ELF-1 (cell line): Measurements from ENCODE around the gene RICTOR.

Experiments used
- DNase-seq: peaks from one replicate; pipeline ENCODE4 v3.0.0-alpha.2; 2016; ENCODE audit warnings: low read depth, low spot score

Gene RICTOR

GRCh38 chr5:38940230-38940858 is 133.9 kb downstream of the RICTOR start:
- no peak for DNase-seq

GRCh38 chr5:38938973-38939372 is 135.2 kb downstream of the RICTOR start:
- DNase-seq = no peak

- DNase-seq = no peak
Observed at GRCh38 chr5:38938424-38938823, 135.8 kb downstream of the RICTOR start.

DNA sequence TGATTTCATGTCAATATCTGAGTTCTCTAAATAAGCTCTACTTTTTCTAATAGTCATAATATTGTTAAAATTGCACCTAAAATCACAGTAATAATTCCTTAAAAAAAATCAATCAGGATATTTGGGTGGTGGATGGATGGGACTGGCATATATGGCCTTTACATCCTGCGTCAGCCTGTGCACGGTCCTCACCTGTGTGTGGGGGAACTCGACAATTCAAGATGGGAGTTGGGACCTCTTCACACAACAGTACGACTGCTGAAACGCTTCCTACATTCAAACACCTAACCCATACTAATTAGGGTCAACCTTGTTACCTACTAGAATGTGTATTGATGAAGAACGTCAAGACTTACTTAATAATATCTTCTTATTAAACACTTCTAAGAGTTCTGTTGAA is 137.9 kb downstream of the RICTOR start:
- no peak for DNase-seq

- DNase-seq = no peak
Observed at GRCh38 chr5:38935437-38935836, 138.8 kb downstream of the RICTOR start.

- DNase-seq = no peak
Observed at GRCh38 chr5:38932854-38933408, 141.3 kb downstream of the RICTOR start.

- no peak for DNase-seq
Observed at GRCh38 chr5:38931731-38932130, 142.5 kb downstream of the RICTOR start.

DNA sequence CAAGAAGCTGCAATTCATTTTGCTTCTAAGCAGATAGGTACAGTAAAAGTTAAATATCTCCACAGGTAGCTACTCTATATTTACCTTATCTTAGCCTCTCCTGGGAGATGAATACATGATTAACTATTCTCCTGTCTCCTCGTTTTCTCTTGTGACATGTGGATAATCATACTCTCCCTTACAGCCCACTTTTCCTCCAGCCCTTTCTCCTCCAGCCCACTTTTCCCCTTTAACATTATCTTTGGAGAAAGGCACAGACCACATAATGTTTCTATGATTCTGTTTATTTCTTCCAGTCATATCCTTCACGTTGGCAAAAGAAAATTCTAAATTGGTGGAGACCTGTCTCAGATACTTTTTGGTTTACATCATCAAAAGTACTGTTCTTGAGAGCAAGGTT is 144.4 kb downstream of the RICTOR start:
- DNase-seq = no peak

- no peak for DNase-seq
Observed at GRCh38 chr5:38927470-38927869, 146.7 kb downstream of the RICTOR start.

DNA sequence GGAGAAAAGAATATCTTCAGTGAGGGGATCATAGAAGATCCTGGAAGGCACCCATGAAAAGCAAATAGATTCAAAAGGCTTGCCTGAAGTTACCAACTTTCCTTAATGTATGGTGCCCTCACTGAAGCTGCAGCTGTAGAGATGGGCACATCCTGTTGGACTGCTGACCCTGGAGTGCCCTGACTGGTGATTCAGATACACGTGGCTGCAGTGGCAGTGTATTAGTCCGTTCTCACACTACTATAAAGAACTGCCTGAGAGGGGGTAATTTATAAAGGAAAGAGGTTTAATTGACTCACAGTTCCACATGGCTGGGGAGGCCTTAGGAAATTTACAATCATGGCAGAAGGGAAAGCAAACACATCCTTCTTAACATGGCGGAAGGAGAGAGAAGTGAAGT is 148.1 kb downstream of the RICTOR start:
- no peak for DNase-seq

GRCh38 chr5:38925154-38925925 is 148.9 kb downstream of the RICTOR start:
- peak; percentile 19 for DNase-seq

GRCh38 chr5:38923661-38924451 is 150.3 kb downstream of the RICTOR start:
- no peak for DNase-seq

- peak; percentile 56 for DNase-seq
Observed at GRCh38 chr5:38922199-38922598, 152.0 kb downstream of the RICTOR start.

- peak; percentile 36 for DNase-seq
Observed at GRCh38 chr5:38921174-38921573, 153.0 kb downstream of the RICTOR start.

GRCh38 chr5:38916802-38917201 is 157.4 kb downstream of the RICTOR start:
- DNase-seq = peak; percentile 27

GRCh38 chr5:38913714-38914113 is 160.5 kb downstream of the RICTOR start:
- DNase-seq = no peak

GRCh38 chr5:38911933-38912332 is 162.3 kb downstream of the RICTOR start:
- no peak for DNase-seq

DNA sequence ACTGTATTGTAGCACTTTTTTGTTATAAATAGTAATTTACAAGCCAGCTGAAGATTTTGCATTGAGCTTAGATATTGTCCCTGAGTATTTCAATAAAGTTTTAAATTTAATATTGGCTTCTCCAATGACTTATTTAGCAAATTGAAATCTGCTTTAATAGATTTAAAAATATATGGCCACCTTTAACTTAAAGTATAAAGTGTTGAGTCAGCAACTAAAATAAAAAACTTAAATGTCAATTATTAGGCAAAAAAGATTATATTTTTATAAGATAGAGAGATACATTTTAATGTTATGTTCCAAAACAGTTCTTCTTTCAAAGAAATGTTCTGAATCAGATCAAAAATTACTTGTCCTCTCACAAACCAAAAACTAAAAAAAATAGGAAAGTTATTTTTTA is 167.7 kb downstream of the RICTOR start:
- DNase-seq = no peak

- DNase-seq = no peak
Observed at GRCh38 chr5:38905516-38905915, 168.7 kb downstream of the RICTOR start.

- DNase-seq = peak; percentile 2
Observed at GRCh38 chr5:38899936-38900335, 174.3 kb downstream of the RICTOR start.

DNA sequence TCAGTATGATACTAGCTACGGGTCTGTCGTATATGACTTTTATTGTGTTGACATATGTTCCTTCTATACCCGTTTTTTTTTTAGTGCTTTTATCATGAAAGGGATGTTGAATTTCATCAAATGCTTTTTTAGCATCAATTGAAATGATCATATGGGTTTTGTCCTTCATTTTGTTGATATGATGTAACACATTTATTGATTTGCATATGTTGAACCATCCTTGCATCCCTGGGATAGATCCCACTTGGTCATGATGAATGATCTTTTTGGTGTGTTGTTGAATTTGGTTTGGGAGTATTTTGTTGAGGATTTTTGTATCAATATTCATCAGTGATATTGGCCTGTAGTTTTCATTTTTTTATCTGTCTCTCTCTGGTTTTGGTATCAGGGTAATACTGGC is 177.4 kb downstream of the RICTOR start:
- DNase-seq = no peak

GRCh38 chr5:38892363-38892762 is 181.8 kb downstream of the RICTOR start:
- DNase-seq = no peak
